ENCODE results near the gene MYG1. TPM values are rescaled to one million over a fixed set of nuclear protein-coding genes. Genes with fewer than 3 reads are reported as not detected.

MYG1 gene
- total and polyA plus RNA-seq, 10 donors, result 31.1 to 79.2 (median 37.5) TPM

DNA sequence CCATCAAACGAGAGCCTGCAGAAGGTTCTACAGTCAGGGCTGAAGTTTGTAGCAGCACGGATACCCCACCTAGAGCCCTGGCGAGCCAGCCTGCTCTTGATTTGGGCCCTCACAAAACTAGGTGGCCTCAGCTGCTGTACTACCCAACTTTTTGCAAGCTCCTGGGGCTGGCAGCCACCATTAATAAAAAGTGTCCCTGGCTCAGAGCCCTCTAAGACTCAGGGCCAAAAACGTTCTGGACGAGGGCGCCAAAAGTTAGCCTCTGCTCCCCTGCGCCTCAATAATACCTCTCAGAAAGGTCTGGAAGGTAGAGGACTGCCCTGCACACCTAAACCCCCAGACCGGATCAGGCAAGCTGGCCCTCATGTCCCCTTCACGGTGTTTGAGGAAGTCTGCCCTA, 13.0 kb upstream of the MYG1 start:
- H3K9me3 ChIP-seq, result no peaks in the 10 kb centered on the region
- intact Hi-C loops (cut with DNase I; ENCODE audit: low total_unique reads), result loop anchor here (2.0 kb wide), 1 partner anchor 74 kb away; no protein-coding TSS in a partner anchor
- 91 to 98% (median 93%) methylated on average over 6 to 9 of the region's 9 CpGs for WGBS, 5 donors
- H3K4me1 ChIP-seq, result peaks cover 0 to 31% (median 7%) of the 10 kb centered on the region in 6 donors
- DNase-seq, result no peak
- H3K4me3 ChIP-seq, result no peak overlapping the region
- H3K27me3 ChIP-seq (replicated peaks in 1 of 7), result no peaks in the 10 kb centered on the region
- TF ChIP-seq, protein P1, sequence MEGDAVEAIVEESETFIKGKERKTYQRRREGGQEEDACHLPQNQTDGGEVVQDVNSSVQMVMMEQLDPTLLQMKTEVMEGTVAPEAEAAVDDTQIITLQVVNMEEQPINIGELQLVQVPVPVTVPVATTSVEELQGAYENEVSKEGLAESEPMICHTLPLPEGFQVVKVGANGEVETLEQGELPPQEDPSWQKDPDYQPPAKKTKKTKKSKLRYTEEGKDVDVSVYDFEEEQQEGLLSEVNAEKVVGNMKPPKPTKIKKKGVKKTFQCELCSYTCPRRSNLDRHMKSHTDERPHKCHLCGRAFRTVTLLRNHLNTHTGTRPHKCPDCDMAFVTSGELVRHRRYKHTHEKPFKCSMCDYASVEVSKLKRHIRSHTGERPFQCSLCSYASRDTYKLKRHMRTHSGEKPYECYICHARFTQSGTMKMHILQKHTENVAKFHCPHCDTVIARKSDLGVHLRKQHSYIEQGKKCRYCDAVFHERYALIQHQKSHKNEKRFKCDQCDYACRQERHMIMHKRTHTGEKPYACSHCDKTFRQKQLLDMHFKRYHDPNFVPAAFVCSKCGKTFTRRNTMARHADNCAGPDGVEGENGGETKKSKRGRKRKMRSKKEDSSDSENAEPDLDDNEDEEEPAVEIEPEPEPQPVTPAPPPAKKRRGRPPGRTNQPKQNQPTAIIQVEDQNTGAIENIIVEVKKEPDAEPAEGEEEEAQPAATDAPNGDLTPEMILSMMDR (IDR thresholded peaks at IDR 0.05 in 8 of 11, conservative IDR thresholded peaks at IDR 0.05 in 3 of 11), result no peak
- no peak for TF ChIP-seq POLR2A (IDR thresholded peaks at IDR 0.05)
- no peak for TF ChIP-seq POLR2AphosphoS5 (IDR thresholded peaks at IDR 0.05)
- H3K36me3 ChIP-seq, result peaks cover 0 to 74% (median 0%) of the 10 kb centered on the region in 6 donors
- peak overlapping the region in 1 of 8 donors; percentile 65 for H3K27ac ChIP-seq

DNA sequence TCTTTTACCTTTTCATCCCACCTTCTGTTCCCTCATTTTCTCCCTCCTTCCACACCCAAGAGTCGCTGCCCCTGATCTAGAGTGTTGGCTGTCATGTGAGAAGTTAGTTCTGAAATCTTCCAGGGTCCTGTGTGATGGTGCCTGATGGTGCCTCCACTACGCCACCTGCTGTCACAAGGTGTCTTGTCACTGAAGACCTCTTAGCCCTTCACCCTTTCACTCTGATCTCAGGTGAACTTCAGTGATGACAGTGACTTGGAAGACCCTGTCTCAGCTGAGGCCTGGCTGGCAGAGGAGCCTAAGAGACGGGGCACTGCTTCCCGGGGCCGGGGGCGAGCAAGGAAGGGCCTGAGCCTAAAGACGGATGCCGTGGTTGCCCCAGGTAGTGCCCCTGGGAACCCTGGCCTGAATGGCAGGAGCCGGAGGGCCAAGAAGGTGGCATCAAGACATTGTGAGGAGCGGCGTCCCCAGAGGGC, 11.7 kb upstream of the MYG1 start:
- Histone ChIP-seq H3K27me3 (replicated peaks in 1 of 7) (no peaks in the 10 kb centered on the region), H3K27ac (no peak overlapping the region), H3K36me3 (peaks cover 0 to 74% (median 0%) of the 10 kb centered on the region in 6 donors), H3K4me1 (peaks cover 0 to 28% (median 6%) of the 10 kb centered on the region in 6 donors), H3K9me3 (no peaks in the 10 kb centered on the region), H3K4me3 (no peak overlapping the region)
- TF ChIP-seq POLR2AphosphoS5 (IDR thresholded peaks at IDR 0.05) (no peak), POLR2A (IDR thresholded peaks at IDR 0.05) (no peak)
- TF ChIP-seq, protein P1 (IDR thresholded peaks at IDR 0.05 in 8 of 11, conservative IDR thresholded peaks at IDR 0.05 in 3 of 11), result peak; percentile 66 to 88 (median 78)
- 73 to 89% (median 83%) methylated on average over 8 to 11 of the region's 11 CpGs for WGBS, 5 donors
- peak; percentile 91 for DNase-seq
- intact Hi-C loops (cut with DNase I; ENCODE audit: low total_unique reads), result loop anchor here (2.0 kb wide), 1 partner anchor 75 kb away; no protein-coding TSS in a partner anchor

DNA sequence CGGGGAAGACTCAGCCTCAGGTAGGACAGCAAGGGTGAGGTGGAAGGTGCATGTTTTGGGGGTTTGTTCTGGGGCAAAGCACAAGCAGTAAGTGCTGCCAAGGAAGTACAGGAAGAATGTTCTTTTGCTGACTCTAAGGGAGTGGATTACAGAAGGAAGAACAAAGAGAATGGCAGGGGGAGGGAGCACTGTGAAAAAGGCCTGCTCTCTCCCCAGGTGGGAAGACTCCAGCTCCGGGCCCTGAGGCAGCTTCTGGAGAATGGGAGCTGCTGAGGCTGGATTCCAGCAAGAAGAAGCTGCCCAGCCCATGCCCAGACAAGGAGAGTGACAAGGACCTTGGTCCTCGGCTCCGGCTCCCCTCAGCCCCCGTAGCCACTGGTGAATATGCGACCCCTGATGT, 11.2 kb upstream of the MYG1 start:
- intact Hi-C loops (cut with DNase I; ENCODE audit: low total_unique reads), result no loop called here
- peaks cover 0 to 26% (median 5%) of the 10 kb centered on the region in 6 donors for H3K4me1 ChIP-seq
- TF ChIP-seq POLR2AphosphoS5 (IDR thresholded peaks at IDR 0.05) (no peak), POLR2A (IDR thresholded peaks at IDR 0.05) (no peak)
- TF ChIP-seq, protein P1 (IDR thresholded peaks at IDR 0.05 in 8 of 11, conservative IDR thresholded peaks at IDR 0.05 in 3 of 11), result no peak
- no peaks in the 10 kb centered on the region for H3K9me3 ChIP-seq
- no peaks in the 10 kb centered on the region for H3K27me3 ChIP-seq (replicated peaks in 1 of 7)
- no peak for DNase-seq
- H3K36me3 ChIP-seq, result peaks cover 0 to 74% (median 0%) of the 10 kb centered on the region in 6 donors
- WGBS, 5 donors, result 88 to 97% (median 94%) methylated on average over 2 to 6 of the region's 6 CpGs
- H3K4me3 ChIP-seq, result no peak overlapping the region
- no peak overlapping the region for H3K27ac ChIP-seq

DNA sequence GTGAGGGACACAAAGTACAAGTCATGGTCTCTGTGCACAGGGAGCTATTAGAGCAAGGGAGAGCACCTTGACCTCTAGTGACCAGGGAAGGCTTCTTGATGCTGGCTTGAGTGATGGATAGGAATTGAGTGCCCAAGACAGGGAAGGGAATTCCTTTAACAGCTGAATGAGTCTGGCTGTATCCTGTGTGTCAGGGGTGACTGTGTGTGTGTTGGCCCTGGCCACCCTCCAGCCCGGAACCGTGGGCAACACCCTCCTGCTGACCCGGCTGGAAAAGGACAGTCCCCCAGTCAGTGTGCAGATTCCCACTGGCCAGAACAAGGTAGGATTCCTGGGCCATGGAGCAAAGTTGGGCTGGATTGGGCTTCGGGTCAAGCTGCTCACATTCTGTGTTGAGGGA, 9.6 kb upstream of the MYG1 start:
- TF ChIP-seq POLR2AphosphoS5 (IDR thresholded peaks at IDR 0.05) (no peak), POLR2A (IDR thresholded peaks at IDR 0.05) (no peak)
- TF ChIP-seq, protein P1 (IDR thresholded peaks at IDR 0.05 in 8 of 11, conservative IDR thresholded peaks at IDR 0.05 in 3 of 11), result no peak
- Histone ChIP-seq H3K4me3 (no peak overlapping the region), H3K36me3 (peaks cover 0 to 62% (median 0%) of the 10 kb centered on the region in 6 donors), H3K9me3 (no peaks in the 10 kb centered on the region), H3K4me1 (peaks cover 0 to 26% (median 7%) of the 10 kb centered on the region in 6 donors), H3K27ac (no peak overlapping the region), H3K27me3 (replicated peaks in 1 of 7) (no peaks in the 10 kb centered on the region)
- no peak for DNase-seq
- WGBS, 5 donors, result 81 to 98% (median 85%) methylated on average over 4 of the region's 4 CpGs
- intact Hi-C loops (cut with DNase I; ENCODE audit: low total_unique reads), result no loop called here

All from spleen (tissue), 11 donors.